ENCODE data around the gene WWTR1. TPM values are rescaled to one million over a fixed set of nuclear protein-coding genes. Genes with fewer than 3 reads are reported as not detected.
A peak's percentile ranks its signal among the peaks of the same experiment; 100 is the strongest.

The WWTR1 gene
- total and polyA plus RNA-seq, 2 of the 4 experiments (the other 2 are of a cell fraction), result 38.9 to 65.3 TPM

DNA sequence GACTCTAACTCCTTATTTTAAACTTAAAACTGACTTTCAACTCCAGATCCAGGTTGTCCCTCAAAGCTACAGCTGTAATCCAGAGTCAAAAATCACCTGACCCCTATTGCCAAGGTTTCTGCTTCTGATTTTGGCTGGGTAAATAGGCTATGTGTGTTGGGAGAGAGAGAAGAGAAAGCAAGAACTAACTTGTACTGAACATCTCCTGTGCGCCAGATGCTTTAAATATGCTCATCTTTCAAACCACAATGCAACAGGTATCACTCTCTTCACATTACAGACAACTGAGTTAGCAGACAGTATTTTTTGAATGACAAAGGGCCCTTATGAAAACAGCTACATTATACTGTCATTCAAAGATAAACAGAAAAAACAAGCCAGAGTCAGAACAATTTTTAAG, 7.0 kb downstream of the WWTR1 start:
- Histone ChIP-seq H4K20me1 (ENCODE audit: insufficient read depth, low read length) (peaks cover 63% of the 10 kb centered on the region), H2BK20ac (ENCODE audit: low read depth, low read length) (no peak overlapping the region), H2BK5ac (ENCODE audit: low read depth, low read length, poor library complexity, severe bottlenecking) (no peak overlapping the region), H3K23ac (ENCODE audit: low read depth, low read length) (peak overlapping the region; percentile 4; the same call in 1 of the 2 replicates), H3K18ac (ENCODE audit: low read depth, low read length) (no peak overlapping the region), H2AK5ac (ENCODE audit: low read depth, low read length) (no peak overlapping the region), H2BK15ac (ENCODE audit: low read depth, low read length) (no peak overlapping the region), H3K4me2 (ENCODE audit: low read depth, low read length) (no peak overlapping the region), H3K9me3 (ENCODE audit: control insufficient read depth, insufficient read depth, low read length) (no peaks in the 10 kb centered on the region), H3K79me1 (ENCODE audit: low read depth in 1 of 2, low read length in 2 of 2) (peaks cover 29 to 78% of the 10 kb centered on the region in 2 experiments), H2BK120ac (ENCODE audit: low read depth, low read length) (no peak overlapping the region), H2AK9ac (replicated peaks; ENCODE audit: low read depth, low read length, poor library complexity) (no peak overlapping the region), H3K27ac (ENCODE audit: insufficient read depth, low read length) (no peak overlapping the region), H3K4me3 (ENCODE audit: insufficient read depth, low read depth, low read length) (no peak overlapping the region), H3K56ac (ENCODE audit: extremely low read depth, insufficient read depth, low read length) (no peak overlapping the region), H3K9ac (ENCODE audit: low read depth, low read length) (no peak overlapping the region), H3K4me1 (ENCODE audit: control insufficient read depth, insufficient read depth, low read length) (peaks cover 12% of the 10 kb centered on the region), H3K14ac (replicated peaks; ENCODE audit: low read depth, low read length) (no peak overlapping the region), H4K8ac (ENCODE audit: low read depth in 2 of 2, low read length in 2 of 2) (no peak overlapping the region), H3K9me1 (ENCODE audit: insufficient read depth, low read length) (peaks cover 14% of the 10 kb centered on the region), H2AFZ (replicated peaks; ENCODE audit: low read length, poor library complexity) (no peak overlapping the region), H4K5ac (ENCODE audit: low read depth, low read length) (no peak overlapping the region), H3K27me3 (ENCODE audit: control insufficient read depth, insufficient read depth, low read length) (no peaks in the 10 kb centered on the region), H3K36me3 (ENCODE audit: control insufficient read depth, insufficient read depth, low read length) (peaks cover 31% of the 10 kb centered on the region), H3K4ac (ENCODE audit: low read depth, low read length) (no peak overlapping the region), H4K91ac (ENCODE audit: insufficient read depth, low read depth, low read length) (no peak overlapping the region)
- ATAC-seq (ENCODE audit: low read depth) (no peak), DNase-seq (no peak)
- in situ Hi-C loops (cut with MboI; ENCODE audit: low sequenced_read_pairs), result no loop called here
- intact Hi-C loops (cut with micrococcal nuclease), result no loop called here
- ChIA-PET POLR2A (ENCODE audit: unreplicated experiment) (interaction anchor here (0.6 kb wide), 1 partner anchor 12 kb away, joined by 3 read pairs; no protein-coding TSS in a partner anchor), CTCF (no interaction called here)
- no CpG with 5 or more reads among the region's 1 CpG for WGBS, 2 experiments (ENCODE audit: extremely low coverage in 2 of 2, insufficient read length in 1 of 2)
- dilution Hi-C loops (cut with HindIII; ENCODE audit: low sequenced_read_pairs, unreplicated experiment), result no loop called here
- no TSS peak for BruUV-seq (replicated peaks)
- TF ChIP-seq BHLHE40 (IDR thresholded peaks at IDR 0.05; ENCODE audit: low read depth, low read length) (no peak), CHD1 (IDR thresholded peaks at IDR 0.05; ENCODE audit: low read depth, low read length) (no peak), SMC3 (IDR thresholded peaks at IDR 0.05; ENCODE audit: low read depth, low read length) (no peak), MAFK (IDR thresholded peaks at IDR 0.05; ENCODE audit: low read depth, low read length) (no peak), ELK1 (IDR thresholded peaks at IDR 0.05; ENCODE audit: borderline replicate concordance, low read depth, low read length) (no peak), RCOR1 (IDR thresholded peaks at IDR 0.05; ENCODE audit: insufficient replicate concordance, low read length) (no peak), POLR2A (IDR thresholded peaks at IDR 0.05; ENCODE audit: low read depth, low read length) (no peak), RFX5 (IDR thresholded peaks at IDR 0.05; ENCODE audit: low read depth, low read length) (no peak), RAD21 (IDR thresholded peaks at IDR 0.05; ENCODE audit: low read length) (no peak), USF2 (IDR thresholded peaks at IDR 0.05; ENCODE audit: low read depth, low read length) (no peak), FOS (IDR thresholded peaks at IDR 0.05; ENCODE audit: low read depth, low read length) (no peak), CEBPB (IDR thresholded peaks at IDR 0.05; ENCODE audit: low read depth, low read length) (no peak)

Measured in IMR-90 (cell line).